Fibroblast of peridontal ligament (primary cell): Measurements from ENCODE around the gene MYO1H.

Experiments used
- DNase-seq: peaks from one replicate; pipeline ENCODE4 v3.0.0-alpha.2; 2010; ENCODE audit errors: extremely low read depth

Gene MYO1H

DNA sequence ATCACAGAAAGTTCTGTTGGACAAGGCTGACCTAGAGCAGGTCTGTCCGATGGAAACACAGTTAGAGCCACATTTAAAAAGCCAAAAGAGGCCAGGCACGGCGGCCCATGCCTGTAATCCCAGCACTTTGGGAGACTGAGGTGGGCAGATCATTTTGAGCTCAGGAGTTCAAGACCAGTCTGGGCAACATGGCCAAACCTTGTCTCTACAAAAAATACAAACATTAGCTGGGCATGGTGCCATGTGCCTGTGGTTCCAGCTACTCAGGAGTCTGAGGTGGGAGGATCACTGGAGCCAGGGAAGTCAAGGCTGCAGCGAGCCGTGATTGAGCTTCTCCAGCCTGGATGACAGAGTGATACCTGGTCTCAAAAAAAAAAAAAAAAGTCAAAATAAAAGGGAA lies 144.7 kb downstream of the MYO1H start:
- DNase-seq, result no peak

- DNase-seq, result no peak
Measured at GRCh38 chr12:109493090-109493489, 145.4 kb downstream of the MYO1H start.

DNA sequence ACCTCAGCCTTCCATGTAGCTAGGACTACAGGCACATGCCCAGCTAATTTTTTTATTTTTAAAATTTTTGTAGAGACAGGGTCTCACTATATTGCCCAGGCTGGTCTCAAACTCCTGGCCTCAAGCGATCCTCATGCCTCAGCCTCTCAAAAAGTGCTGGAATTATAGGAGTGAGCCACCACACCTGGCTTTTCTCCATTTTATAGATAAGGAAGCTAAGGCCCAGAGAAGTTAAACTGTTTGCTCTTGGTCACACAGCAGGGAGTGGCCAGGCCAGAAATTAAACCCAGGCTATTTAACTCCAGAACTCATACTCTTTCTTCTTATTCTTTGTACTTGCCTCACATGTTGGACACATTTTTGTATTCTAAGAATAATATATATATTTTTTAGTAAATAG lies 146.2 kb downstream of the MYO1H start:
- no peak for DNase-seq

GRCh38 chr12:109494348-109494881 lies 146.7 kb downstream of the MYO1H start:
- DNase-seq, result no peak

DNA sequence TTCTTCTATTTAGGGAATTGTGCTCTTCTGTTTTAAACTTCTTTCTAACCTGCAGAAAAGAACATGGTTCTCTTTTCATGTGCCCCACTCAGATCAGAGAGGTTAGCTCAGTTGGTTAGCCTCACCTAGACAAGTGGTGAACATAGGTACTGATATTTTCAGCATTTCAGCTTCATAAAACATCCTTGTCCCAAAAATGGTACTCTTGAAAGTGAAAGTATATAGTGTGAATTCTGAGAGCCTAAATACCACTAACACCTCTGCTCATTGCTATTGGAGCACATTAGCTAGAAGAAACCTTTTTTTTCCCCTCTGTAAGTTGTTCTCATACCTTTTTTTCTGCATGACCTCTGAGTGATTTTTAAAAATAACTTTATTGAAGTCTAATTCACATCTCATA lies 147.3 kb downstream of the MYO1H start:
- no peak for DNase-seq

DNA sequence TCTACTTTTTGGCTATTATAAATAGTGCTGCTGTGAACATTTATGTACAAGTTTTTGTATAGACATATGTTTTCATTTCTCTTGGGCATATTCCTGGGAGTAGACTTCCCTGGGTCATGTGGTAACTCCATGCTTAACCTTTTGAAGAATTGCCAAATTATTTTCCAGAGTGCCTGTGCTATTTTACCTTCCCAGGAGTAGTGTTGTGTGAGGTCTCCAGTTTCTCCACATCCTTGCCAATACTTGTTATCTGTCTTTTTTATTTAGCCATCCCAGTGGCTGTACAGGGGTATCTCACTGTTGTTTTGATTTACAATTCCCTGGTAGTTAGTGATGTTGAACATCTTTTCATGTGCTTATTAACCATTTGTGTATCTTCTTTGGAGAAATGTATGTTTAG lies 148.6 kb downstream of the MYO1H start:
- DNase-seq, result no peak

DNA sequence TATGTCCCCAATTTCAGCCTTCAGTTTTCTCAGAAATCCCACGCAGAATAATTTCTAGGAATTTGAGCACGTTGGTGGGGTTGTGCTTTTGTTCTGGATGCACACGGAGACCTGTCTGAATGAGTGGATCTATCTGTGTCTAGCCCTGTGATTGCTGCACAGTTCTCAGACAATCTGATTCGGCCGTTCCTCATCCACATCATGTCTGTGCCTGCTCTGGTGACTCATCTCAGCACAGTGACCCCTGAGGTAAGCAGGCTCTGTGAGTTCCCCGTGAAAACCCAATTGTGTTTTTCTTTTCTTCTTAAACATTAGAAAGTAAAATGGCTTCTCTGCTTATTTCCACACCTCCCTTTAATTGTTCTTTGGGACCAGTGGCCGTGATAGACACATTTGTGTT lies 150.0 kb downstream of the MYO1H start:
- no peak for DNase-seq
